Esophagus squamous epithelium (tissue), 4 donors: ENCODE results near the gene SIGLEC10.

Source experiments
- CTCF ChIP-seq, 6 experiments: fragments of 450-650 bp in 4 of 6; fragments of 200-600 bp in 2 of 6; sonication (generic) in 2 of 6; IDR thresholded peaks; one replicate each; pipeline ENCODE4 v1.5.1; 2016 to 2019; ENCODE audit warnings: antibody characterized with exemption in 6 of 6, mild to moderate bottlenecking in 4 of 6, moderate library complexity in 4 of 6
- POLR2A ChIP-seq, 4 donors: fragments of 450-650 bp; IDR thresholded peaks; one replicate each; pipeline ENCODE4 v1.6.1; 2017; ENCODE audit warnings: antibody characterized with exemption in 4 of 4, mild to moderate bottlenecking in 4 of 4, moderate library complexity in 3 of 4

GRCh38 chr19:51448011-51448410, 30.6 kb upstream of the SIGLEC10 start:
- TF ChIP-seq CTCF (IDR thresholded peaks at IDR 0.05) (no peak), POLR2A (IDR thresholded peaks at IDR 0.05) (no peak)
